ENCODE data around the gene ERMP1.
"Not testable (repeated sequence)": the region's sequence is repeated elsewhere in the genome, so short reads cannot be mapped to it uniquely, and the experiment has no call there.

The ERMP1 gene

DNA sequence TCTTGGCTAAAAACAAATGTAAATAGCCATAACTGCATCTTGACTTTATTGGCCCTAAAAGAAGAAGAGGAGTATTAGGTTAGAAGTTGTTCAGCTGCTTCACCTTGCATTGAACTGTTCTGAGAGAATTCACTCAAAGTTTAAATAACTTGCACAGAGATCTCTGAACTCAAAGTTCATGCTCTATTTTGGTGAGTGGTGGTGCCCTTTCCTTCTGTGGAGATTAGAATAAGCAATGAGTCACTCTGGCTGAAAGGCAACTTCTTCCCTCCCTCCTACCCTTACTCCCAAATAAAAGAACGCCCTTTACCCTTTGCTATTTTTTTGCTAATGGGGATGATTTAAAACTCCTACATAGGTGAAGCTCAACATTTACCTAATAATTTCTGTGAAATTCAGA lies 48.9 kb downstream of the ERMP1 start:
- no peak overlapping the region for H2AFZ ChIP-seq (ENCODE audit: low read length)
- TF ChIP-seq, protein P1, sequence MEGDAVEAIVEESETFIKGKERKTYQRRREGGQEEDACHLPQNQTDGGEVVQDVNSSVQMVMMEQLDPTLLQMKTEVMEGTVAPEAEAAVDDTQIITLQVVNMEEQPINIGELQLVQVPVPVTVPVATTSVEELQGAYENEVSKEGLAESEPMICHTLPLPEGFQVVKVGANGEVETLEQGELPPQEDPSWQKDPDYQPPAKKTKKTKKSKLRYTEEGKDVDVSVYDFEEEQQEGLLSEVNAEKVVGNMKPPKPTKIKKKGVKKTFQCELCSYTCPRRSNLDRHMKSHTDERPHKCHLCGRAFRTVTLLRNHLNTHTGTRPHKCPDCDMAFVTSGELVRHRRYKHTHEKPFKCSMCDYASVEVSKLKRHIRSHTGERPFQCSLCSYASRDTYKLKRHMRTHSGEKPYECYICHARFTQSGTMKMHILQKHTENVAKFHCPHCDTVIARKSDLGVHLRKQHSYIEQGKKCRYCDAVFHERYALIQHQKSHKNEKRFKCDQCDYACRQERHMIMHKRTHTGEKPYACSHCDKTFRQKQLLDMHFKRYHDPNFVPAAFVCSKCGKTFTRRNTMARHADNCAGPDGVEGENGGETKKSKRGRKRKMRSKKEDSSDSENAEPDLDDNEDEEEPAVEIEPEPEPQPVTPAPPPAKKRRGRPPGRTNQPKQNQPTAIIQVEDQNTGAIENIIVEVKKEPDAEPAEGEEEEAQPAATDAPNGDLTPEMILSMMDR (IDR thresholded peaks at IDR 0.05; ENCODE audit: low read length): no peak
- TF ChIP-seq EZH2 (optimal IDR thresholded peaks at IDR 0.05; ENCODE audit: low read depth, low read length) (no peak), EZH2phosphoT487 (IDR thresholded peaks at IDR 0.05; ENCODE audit: low read length) (no peak)
- H3K4me1 ChIP-seq (ENCODE audit: low read length): no peaks in the 10 kb centered on the region
- DNase-seq: no peak
- H3K79me2 ChIP-seq (ENCODE audit: low read length): peaks cover 9% of the 10 kb centered on the region
- H3K36me3 ChIP-seq (replicated peaks; ENCODE audit: insufficient read depth, low read length): peaks cover 5% of the 10 kb centered on the region; the same call in 1 of the 2 replicates
- H3K27me3 ChIP-seq (replicated peaks; ENCODE audit: insufficient read depth, low read length): no peaks in the 10 kb centered on the region
- H3K9me2 ChIP-seq (replicated peaks; ENCODE audit: insufficient read depth, low read length): no peaks in the 10 kb centered on the region
- H3K9me3 ChIP-seq (replicated peaks; ENCODE audit: insufficient read depth, low read length): no peaks in the 10 kb centered on the region
- H4K20me1 ChIP-seq (ENCODE audit: insufficient read depth, low read length): no peaks in the 10 kb centered on the region
- no peak overlapping the region for H3K9ac ChIP-seq (ENCODE audit: low read length)
- H3K4me2 ChIP-seq (ENCODE audit: low read depth, low read length): no peak overlapping the region
- H3F3A ChIP-seq (ENCODE audit: insufficient read depth, low read length): no peaks in the 10 kb centered on the region
- no peak overlapping the region for H3K4me3 ChIP-seq (ENCODE audit: low read length)
- H3K27ac ChIP-seq (ENCODE audit: low read length): no peak overlapping the region

DNA sequence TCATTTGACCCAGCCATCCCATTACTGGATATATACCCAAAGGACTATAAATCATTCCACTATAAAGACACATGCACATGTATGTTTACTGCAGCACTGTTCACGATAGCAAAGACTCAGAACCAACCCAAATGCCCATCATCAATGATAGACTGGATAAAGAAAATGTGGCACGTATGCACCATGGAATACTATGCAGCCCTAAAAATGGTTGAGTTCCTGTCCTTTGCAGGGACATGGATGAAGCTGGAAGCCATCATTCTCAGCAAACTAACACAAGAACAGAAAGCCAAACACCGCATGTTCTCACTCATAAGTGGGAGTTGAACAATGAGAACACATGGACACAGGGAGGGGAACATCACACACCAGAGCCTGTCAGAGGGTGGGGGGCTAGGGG lies 49.5 kb downstream of the ERMP1 start:
- not testable (repeated sequence) for H3K9me2 ChIP-seq (replicated peaks; ENCODE audit: insufficient read depth, low read length); H3K9ac ChIP-seq (ENCODE audit: low read length); H4K20me1 ChIP-seq (ENCODE audit: insufficient read depth, low read length); H3K4me3 ChIP-seq (ENCODE audit: low read length); H3K9me3 ChIP-seq (replicated peaks; ENCODE audit: insufficient read depth, low read length); H3F3A ChIP-seq (ENCODE audit: insufficient read depth, low read length); H3K4me1 ChIP-seq (ENCODE audit: low read length); H3K4me2 ChIP-seq (ENCODE audit: low read depth, low read length); H3K27me3 ChIP-seq (replicated peaks; ENCODE audit: insufficient read depth, low read length); H3K27ac ChIP-seq (ENCODE audit: low read length); H2AFZ ChIP-seq (ENCODE audit: low read length); DNase-seq
- peaks cover 13% of the 10 kb centered on the region for H3K79me2 ChIP-seq (ENCODE audit: low read length)
- H3K36me3 ChIP-seq (replicated peaks; ENCODE audit: insufficient read depth, low read length): peaks cover 10% of the 10 kb centered on the region

DNA sequence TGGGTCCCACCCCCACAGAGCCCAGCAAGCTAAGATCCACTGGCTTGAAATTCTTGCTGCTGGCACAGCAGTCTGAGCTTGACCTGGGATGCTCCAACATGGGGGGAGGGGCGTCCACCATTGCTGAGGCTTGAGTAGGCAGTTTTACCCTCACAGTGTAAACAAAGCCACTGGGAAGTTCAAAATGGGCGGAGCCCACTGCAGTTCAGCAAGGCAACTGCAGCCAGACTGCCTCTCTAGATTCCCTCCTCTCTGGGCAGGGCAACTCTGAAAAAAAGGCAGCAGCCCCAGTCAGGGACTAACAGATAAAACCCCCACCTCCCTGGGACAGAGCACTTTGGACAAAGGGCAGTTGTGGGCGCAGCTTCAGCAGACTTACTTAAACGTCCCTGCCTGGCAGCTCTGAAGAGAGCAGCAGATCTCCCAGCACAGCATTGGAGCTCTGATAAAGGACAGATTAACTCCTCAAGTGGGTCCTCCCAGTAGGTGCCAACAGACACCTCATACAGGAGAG lies 53.2 kb downstream of the ERMP1 start:
- not testable (repeated sequence) for H3K9me2 ChIP-seq (replicated peaks; ENCODE audit: insufficient read depth, low read length); DNase-seq; H3K4me3 ChIP-seq (ENCODE audit: low read length); H4K20me1 ChIP-seq (ENCODE audit: insufficient read depth, low read length); H3K9ac ChIP-seq (ENCODE audit: low read length); H2AFZ ChIP-seq (ENCODE audit: low read length); H3K4me2 ChIP-seq (ENCODE audit: low read depth, low read length); H3K9me3 ChIP-seq (replicated peaks; ENCODE audit: insufficient read depth, low read length); H3K27me3 ChIP-seq (replicated peaks; ENCODE audit: insufficient read depth, low read length); H3K27ac ChIP-seq (ENCODE audit: low read length)
- Histone ChIP-seq H3K79me2 (ENCODE audit: low read length) (peaks cover 22% of the 10 kb centered on the region), H3K36me3 (replicated peaks; ENCODE audit: insufficient read depth, low read length) (peaks cover 22% of the 10 kb centered on the region), H3K4me1 (ENCODE audit: low read length) (peaks cover 23% of the 10 kb centered on the region), H3F3A (ENCODE audit: insufficient read depth, low read length) (peaks cover 21% of the 10 kb centered on the region)

DNA sequence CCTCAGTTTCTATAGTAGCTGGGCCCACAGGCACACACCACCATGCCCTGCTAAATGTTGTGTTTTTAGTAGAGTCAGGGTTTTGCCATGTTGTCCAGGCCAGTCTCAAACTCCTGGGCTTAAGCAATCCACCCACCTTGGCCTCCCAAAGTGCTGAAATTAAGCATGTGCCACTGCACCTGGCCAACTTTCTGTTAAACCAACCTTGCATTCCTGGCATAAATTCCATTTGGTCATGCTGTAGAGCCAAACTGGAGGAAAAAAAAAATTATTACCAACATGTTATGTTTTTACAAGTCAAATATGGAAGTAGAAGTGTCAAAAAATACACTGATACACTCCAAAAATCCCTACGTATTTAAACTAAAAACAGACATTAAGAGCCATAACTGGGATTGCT lies 54.1 kb downstream of the ERMP1 start:
- no peaks in the 10 kb centered on the region for H3K9me3 ChIP-seq (replicated peaks; ENCODE audit: insufficient read depth, low read length)

More for the DNA sequence above, 54.1 kb downstream of the ERMP1 start:
- H3K36me3 ChIP-seq (replicated peaks; ENCODE audit: insufficient read depth, low read length): peaks cover 22% of the 10 kb centered on the region
- H3K79me2 ChIP-seq (ENCODE audit: low read length): peaks cover 22% of the 10 kb centered on the region
- H3F3A ChIP-seq (ENCODE audit: insufficient read depth, low read length): peaks cover 29% of the 10 kb centered on the region
- H3K4me3 ChIP-seq (ENCODE audit: low read length): no peak overlapping the region
- TF ChIP-seq EZH2phosphoT487 (IDR thresholded peaks at IDR 0.05; ENCODE audit: low read length) (no peak), EZH2 (optimal IDR thresholded peaks at IDR 0.05; ENCODE audit: low read depth, low read length) (no peak)
- TF ChIP-seq, protein P1 (IDR thresholded peaks at IDR 0.05; ENCODE audit: low read length): no peak
- no peak for DNase-seq
- no peak overlapping the region for H3K4me2 ChIP-seq (ENCODE audit: low read depth, low read length)
- H3K9me2 ChIP-seq (replicated peaks; ENCODE audit: insufficient read depth, low read length): no peaks in the 10 kb centered on the region
- no peak overlapping the region for H3K27ac ChIP-seq (ENCODE audit: low read length)
- H3K27me3 ChIP-seq (replicated peaks; ENCODE audit: insufficient read depth, low read length): no peaks in the 10 kb centered on the region
- no peak overlapping the region for H3K9ac ChIP-seq (ENCODE audit: low read length)
- peaks cover 33% of the 10 kb centered on the region for H3K4me1 ChIP-seq (ENCODE audit: low read length)
- H4K20me1 ChIP-seq (ENCODE audit: insufficient read depth, low read length): no peaks in the 10 kb centered on the region
- no peak overlapping the region for H2AFZ ChIP-seq (ENCODE audit: low read length)
